ENCODE measurements around the gene BTBD19.

Gene BTBD19

GRCh38 chr1:44855742-44856141 lies 47.4 kb downstream of the BTBD19 start:
- no peak for DNase-seq (ENCODE audit: low read depth, low spot score)

- DNase-seq (ENCODE audit: low read depth, low spot score): no peak
Observed at GRCh38 chr1:44857446-44857845, 49.1 kb downstream of the BTBD19 start.

- no peak for DNase-seq (ENCODE audit: low read depth, low spot score)
Observed at GRCh38 chr1:44860331-44860730, 52.0 kb downstream of the BTBD19 start.

- DNase-seq (ENCODE audit: low read depth, low spot score): no peak
Observed at GRCh38 chr1:44860891-44861425, 52.6 kb downstream of the BTBD19 start.

DNA sequence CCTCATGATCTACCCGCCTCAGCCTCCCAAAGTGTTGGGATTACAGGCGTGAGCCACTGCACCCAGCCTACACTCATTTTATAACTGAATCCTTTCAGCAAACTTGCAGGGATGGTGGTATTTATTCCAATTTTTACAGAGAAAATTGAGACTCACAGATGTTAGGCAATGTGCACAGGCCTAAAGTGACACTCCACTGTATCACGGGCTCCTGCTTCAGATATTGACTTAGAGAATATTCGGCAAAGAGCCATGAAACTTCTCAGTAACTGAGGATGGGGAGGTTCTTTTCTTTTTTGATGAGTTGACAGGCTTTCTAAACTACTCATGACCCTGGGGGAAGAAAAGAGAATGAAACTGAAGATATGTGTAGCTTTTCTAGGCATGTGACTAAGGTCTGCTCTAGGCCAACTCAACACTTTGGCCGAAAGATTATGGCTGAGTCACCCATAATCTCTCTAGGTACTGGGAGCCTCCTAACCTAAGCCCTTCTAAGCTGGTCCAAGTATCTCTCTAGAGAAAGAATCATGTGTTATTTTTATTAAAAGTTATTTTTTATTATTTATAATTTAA lies 54.6 kb downstream of the BTBD19 start:
- DNase-seq (ENCODE audit: low read depth, low spot score): no peak
